GM12878 (cell line): ENCODE measurements around the gene ADGRD1. TPM values are rescaled to one million over a fixed set of nuclear protein-coding genes. Genes with fewer than 3 reads are reported as not detected.

ENCODE experiments used
- CEBPB ChIP-seq, 2 experiments: fragments of 150-350 bp in 1 of 2; IDR thresholded peaks; 2 replicates each; pipeline ENCODE4 v1.6.1; 2012 to 2014; ENCODE audit warnings: low read depth in 2 of 2, low read length in 2 of 2, borderline replicate concordance in 1 of 2, inconsistent platforms in 1 of 2
- GABPA ChIP-seq: IDR thresholded peaks from 2 replicates; pipeline ENCODE4 v1.6.1; 2014; ENCODE audit warnings: antibody characterized with exemption, low read depth, mild to moderate bottlenecking, inconsistent platforms
- WRNIP1 ChIP-seq: IDR thresholded peaks from 2 replicates; pipeline ENCODE4 v1.6.1; 2011; ENCODE audit warnings: low read depth, low read length, improper control_type of control experiment, borderline replicate concordance
- polyA plus RNA-seq, 11 experiments: library from polyadenylated mRNA; depleted of rRNA in 4 of 11; unstranded in 6 of 11; stranded (reverse) in 5 of 11; fragments of >200 nt; fragmentation: Nextera tagmentation in 4 of 11; fragmentation: Illumina TruSeq in 1 of 11; extraction: Ambion mirVana in 4 of 11; extraction: Trizol in 1 of 11; gene quantifications; 1 replicate in 1 of 11; 2 replicates in 10 of 11; pipeline versions ENCODE4 v1.2.1 to v1.2.3, GENCODE V29; 2011 to 2016; ENCODE audit warnings: inconsistent platforms in 2 of 11, missing spikeins in 2 of 11, low read depth in 1 of 11
- total RNA-seq, 4 experiments: library from RNA; depleted of rRNA in 3 of 4; stranded (reverse); fragments of >200 nt in 3 of 4; fragmentation: Illumina TruSeq in 1 of 4; extraction: Trizol in 1 of 4; gene quantifications; 2 replicates each; pipeline versions ENCODE4 v1.2.1 to v1.2.3, GENCODE V29; 2013 to 2021
- TF ChIP-seq, protein P1 (sequence below): fragments of 450-650 bp; formaldehyde crosslinking; IDR thresholded peaks from 2 replicates; pipeline ENCODE4 v1.4.0; 2022; ENCODE audit warnings: mild to moderate bottlenecking, moderate library complexity
- TF ChIP-seq, protein P2 (sequence below): fragments of 450-650 bp; IDR thresholded peaks from 2 replicates; pipeline ENCODE4 v1.6.1; 2017; ENCODE audit warnings: antibody characterized with exemption, mild to moderate bottlenecking, moderate library complexity

The ADGRD1 gene
- total and polyA plus RNA-seq, 10 of the 15 experiments (the other 5 are each of a cell fraction or from before 2014, with no cell fraction given), result 0.15 to 12.7 (median 1.2) TPM

DNA sequence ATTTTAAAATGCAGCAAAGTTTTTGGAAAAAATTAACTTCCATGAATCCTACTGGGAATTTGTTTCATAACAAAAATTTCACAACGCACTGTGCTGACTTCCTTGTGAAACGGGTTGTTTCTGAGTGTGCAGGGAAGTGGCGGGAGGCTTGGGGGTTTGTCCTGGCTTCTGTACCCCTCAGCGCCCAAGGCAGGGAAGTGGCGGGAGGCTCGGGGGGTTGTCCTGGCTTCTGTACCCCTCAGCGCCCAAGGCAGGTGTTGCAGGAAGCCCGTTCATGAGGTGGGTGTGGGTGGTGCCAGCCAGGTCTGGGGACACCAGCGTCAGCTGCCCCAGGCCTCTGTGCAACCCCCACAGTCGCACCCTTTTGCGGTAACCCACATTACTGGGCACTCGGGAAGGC, 25.1 kb downstream of the ADGRD1 start (continued):
- TF ChIP-seq, protein P1, sequence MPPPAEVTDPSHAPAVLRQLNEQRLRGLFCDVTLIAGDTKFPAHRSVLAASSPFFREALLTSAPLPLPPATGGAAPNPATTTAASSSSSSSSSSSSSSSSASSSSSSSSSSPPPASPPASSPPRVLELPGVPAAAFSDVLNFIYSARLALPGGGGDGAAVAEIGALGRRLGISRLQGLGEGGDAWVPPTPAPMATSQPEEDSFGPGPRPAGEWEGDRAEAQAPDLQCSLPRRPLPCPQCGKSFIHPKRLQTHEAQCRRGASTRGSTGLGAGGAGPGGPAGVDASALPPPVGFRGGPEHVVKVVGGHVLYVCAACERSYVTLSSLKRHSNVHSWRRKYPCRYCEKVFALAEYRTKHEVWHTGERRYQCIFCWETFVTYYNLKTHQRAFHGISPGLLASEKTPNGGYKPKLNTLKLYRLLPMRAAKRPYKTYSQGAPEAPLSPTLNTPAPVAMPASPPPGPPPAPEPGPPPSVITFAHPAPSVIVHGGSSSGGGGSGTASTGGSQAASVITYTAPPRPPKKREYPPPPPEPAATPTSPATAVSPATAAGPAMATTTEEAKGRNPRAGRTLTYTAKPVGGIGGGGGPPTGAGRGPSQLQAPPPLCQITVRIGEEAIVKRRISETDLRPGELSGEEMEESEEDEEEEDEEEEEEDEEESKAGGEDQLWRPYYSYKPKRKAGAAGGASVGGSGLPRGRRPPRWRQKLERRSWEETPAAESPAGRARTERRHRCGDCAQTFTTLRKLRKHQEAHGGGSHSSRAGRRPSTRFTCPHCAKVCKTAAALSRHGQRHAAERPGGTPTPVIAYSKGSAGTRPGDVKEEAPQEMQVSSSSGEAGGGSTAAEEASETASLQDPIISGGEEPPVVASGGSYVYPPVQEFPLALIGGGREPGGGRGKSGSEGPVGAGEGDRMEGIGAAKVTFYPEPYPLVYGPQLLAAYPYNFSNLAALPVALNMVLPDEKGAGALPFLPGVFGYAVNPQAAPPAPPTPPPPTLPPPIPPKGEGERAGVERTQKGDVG (CRISPR knock-in tag), result no peak
- no peak for TF ChIP-seq CEBPB (IDR thresholded peaks at IDR 0.05; ENCODE audit: borderline replicate concordance in 1 of 2, low read depth in 2 of 2, low read length in 2 of 2)
- TF ChIP-seq, protein P2, sequence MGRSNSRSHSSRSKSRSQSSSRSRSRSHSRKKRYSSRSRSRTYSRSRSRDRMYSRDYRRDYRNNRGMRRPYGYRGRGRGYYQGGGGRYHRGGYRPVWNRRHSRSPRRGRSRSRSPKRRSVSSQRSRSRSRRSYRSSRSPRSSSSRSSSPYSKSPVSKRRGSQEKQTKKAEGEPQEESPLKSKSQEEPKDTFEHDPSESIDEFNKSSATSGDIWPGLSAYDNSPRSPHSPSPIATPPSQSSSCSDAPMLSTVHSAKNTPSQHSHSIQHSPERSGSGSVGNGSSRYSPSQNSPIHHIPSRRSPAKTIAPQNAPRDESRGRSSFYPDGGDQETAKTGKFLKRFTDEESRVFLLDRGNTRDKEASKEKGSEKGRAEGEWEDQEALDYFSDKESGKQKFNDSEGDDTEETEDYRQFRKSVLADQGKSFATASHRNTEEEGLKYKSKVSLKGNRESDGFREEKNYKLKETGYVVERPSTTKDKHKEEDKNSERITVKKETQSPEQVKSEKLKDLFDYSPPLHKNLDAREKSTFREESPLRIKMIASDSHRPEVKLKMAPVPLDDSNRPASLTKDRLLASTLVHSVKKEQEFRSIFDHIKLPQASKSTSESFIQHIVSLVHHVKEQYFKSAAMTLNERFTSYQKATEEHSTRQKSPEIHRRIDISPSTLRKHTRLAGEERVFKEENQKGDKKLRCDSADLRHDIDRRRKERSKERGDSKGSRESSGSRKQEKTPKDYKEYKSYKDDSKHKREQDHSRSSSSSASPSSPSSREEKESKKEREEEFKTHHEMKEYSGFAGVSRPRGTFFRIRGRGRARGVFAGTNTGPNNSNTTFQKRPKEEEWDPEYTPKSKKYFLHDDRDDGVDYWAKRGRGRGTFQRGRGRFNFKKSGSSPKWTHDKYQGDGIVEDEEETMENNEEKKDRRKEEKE, result no peak
- no peak for TF ChIP-seq GABPA
- TF ChIP-seq WRNIP1, result no peak
